Right lobe of liver (tissue), 6 donors: ENCODE results near the gene MAP2K2. TPM values are rescaled to one million over a fixed set of nuclear protein-coding genes. Genes with fewer than 3 reads are reported as not detected.

ENCODE experiments used
- ATAC-seq, 4 donors: fragments of 200-7000 bp; cut with Tn5 transposase; one replicate each; pipeline ENCODE4 v1.9.1; 2020; ENCODE audit warnings: mild to moderate bottlenecking in 4 of 4, moderate library complexity in 4 of 4
- DNase-seq, 3 donors: peaks; one replicate each; pipeline ENCODE4 v3.0.0-alpha.2; 2020
- H3K27ac ChIP-seq, 3 donors: fragments of 200-600 bp; one replicate each; pipeline ENCODE4 v1.8.0; 2022
- H3K27me3 ChIP-seq, 2 donors: fragments of 200-600 bp; one replicate each; pipeline ENCODE4 v1.8.0; 2022
- H3K36me3 ChIP-seq, 4 donors: fragments of 200-600 bp; sonication (generic) in 1 of 4; one replicate each; pipeline versions ENCODE4 v1.5.1 to v1.8.0; 2017 to 2022; ENCODE audit warnings: control low read depth in 1 of 4
- H3K4me1 ChIP-seq, 4 donors: fragments of 200-600 bp; sonication (generic) in 1 of 4; one replicate each; pipeline versions ENCODE4 v1.5.1 to v1.8.0; 2017 to 2022; ENCODE audit warnings: control low read depth in 1 of 4
- H3K4me3 ChIP-seq, 3 donors: fragments of 200-600 bp; one replicate each; pipeline ENCODE4 v1.8.0; 2022
- H3K9me3 ChIP-seq, 4 donors: fragments of 200-600 bp; sonication (generic) in 1 of 4; one replicate each; pipeline versions ENCODE4 v1.5.1 to v1.8.0; 2017 to 2022; ENCODE audit warnings: control low read depth in 1 of 4
- POLR2A ChIP-seq: fragments of 450-650 bp; IDR thresholded peaks from one replicate; pipeline ENCODE4 v1.6.1; 2017; ENCODE audit warnings: antibody characterized with exemption, mild to moderate bottlenecking
- WGBS: methylation state at CpG from one replicate; pipeline ENCODE4 v1.1.6; 2018; ENCODE audit warnings: low coverage, low lambda C conversion rate; ENCODE audit not compliant: insufficient coverage; ENCODE audit errors: missing lambda C conversion rate; 5-methylcytosine and 5-hydroxymethylcytosine counted together
- intact Hi-C, 2 donors: fragments of 100-400 bp; cut with DNase I; formaldehyde crosslinking; loops; one replicate each; pipeline versions ENCODE4 v1.11.2 to v1.14.1; 2022
- total RNA-seq, 6 experiments: library from RNA; depleted of rRNA in 2 of 6; stranded (reverse); fragments of >200 nt in 2 of 6; fragmentation: NEBNext Ultra II Directional in 3 of 6; extraction: Animal tissue kit (Norgen Biotek cat#: 25700) in 3 of 6; gene quantifications; one replicate each; pipeline versions ENCODE4 v1.1.0 to v1.2.4, GENCODE V29; 2016 to 2023
- TF ChIP-seq, protein P1 (sequence below), 4 donors: fragments of 200-600 bp in 3 of 4; fragments of 450-650 bp in 1 of 4; IDR thresholded peaks; one replicate each; pipeline versions ENCODE4 v1.5.1 to v1.8.0; 2016 to 2022; ENCODE audit warnings: antibody characterized with exemption in 4 of 4, mild to moderate bottlenecking in 2 of 4
- donor health status: DM: no; HTN: yes; CAD: no.
- donor health status: DM: no; HTN: no; CAD: no.
- donor health status: DM: no; HTN: no; CAD: no.
- donor health status: DM: no; HTN: yes; CAD: no.
- donor health status: DM: no; HTN: yes; CAD: no.

Gene MAP2K2
- total RNA-seq, 6 experiments from 2014 or later: 50.2 to 75.7 (median 59.8) TPM

DNA sequence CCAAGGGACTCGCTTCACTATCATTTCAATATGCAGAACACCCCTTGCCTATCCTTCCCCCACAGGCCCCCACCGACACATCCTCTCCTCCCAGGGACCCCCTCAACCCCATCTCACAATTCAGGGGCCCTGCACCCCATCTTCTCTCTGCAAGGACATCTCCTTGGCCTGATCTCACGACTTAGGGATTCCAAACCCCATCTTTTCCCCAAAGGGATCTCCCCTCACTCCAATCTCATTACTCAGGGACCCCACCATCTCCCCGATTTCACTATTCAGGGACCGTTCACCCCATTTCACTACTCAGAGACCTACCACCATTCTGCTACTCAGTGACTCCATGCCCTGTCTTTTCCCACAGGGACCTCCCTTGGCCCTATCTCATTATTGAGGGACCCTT, 1.4 kb downstream of the MAP2K2 start:
- Histone ChIP-seq H3K4me3 (peak overlapping the region; percentile 62 to 73 (median 65)), H3K27ac (no peak overlapping the region), H3K4me1 (peaks cover 0 to 13% (median 5%) of the 10 kb centered on the region in 4 donors), H3K36me3 (peaks cover 0 to 2% (median 0%) of the 10 kb centered on the region in 4 donors), H3K27me3 (no peaks in the 10 kb centered on the region), H3K9me3 (no peaks in the 10 kb centered on the region)
- DNase-seq: no peak
- WGBS: 60% methylated on average over 5 of the region's 5 CpGs
- TF ChIP-seq POLR2A: no peak
- TF ChIP-seq, protein P1, sequence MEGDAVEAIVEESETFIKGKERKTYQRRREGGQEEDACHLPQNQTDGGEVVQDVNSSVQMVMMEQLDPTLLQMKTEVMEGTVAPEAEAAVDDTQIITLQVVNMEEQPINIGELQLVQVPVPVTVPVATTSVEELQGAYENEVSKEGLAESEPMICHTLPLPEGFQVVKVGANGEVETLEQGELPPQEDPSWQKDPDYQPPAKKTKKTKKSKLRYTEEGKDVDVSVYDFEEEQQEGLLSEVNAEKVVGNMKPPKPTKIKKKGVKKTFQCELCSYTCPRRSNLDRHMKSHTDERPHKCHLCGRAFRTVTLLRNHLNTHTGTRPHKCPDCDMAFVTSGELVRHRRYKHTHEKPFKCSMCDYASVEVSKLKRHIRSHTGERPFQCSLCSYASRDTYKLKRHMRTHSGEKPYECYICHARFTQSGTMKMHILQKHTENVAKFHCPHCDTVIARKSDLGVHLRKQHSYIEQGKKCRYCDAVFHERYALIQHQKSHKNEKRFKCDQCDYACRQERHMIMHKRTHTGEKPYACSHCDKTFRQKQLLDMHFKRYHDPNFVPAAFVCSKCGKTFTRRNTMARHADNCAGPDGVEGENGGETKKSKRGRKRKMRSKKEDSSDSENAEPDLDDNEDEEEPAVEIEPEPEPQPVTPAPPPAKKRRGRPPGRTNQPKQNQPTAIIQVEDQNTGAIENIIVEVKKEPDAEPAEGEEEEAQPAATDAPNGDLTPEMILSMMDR (IDR thresholded peaks at IDR 0.05): no peak
- no peak for ATAC-seq
- intact Hi-C loops: no loop called here

DNA sequence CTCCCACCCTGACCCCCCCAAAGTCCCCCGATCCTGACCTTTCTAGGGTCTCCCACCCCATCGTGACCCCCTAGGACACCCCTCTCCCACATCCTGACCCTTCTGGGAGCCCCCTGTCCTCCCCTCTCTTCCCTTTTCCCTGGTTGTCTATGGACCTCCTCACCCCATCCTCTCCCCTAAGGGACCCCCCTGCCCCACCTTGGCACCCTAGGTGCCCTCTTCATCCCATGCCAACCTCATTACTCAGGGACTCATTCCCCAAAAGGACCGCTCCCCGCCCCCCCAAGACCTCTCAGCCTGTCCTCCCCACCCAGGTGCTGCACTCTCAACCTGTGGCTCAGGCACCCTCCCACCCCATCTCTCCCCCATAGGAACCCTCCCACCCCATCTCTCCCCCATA, 2.1 kb downstream of the MAP2K2 start:
- TF ChIP-seq, protein P1 (IDR thresholded peaks at IDR 0.05): no peak
- no peak for TF ChIP-seq POLR2A
- H3K27me3 ChIP-seq: no peaks in the 10 kb centered on the region
- intact Hi-C loops: no loop called here
- 89% methylated on average over 4 of the region's 4 CpGs for WGBS
- H3K36me3 ChIP-seq: peaks cover 0 to 2% (median 0%) of the 10 kb centered on the region in 4 donors
- H3K9me3 ChIP-seq: no peaks in the 10 kb centered on the region
- peaks cover 0 to 13% (median 5%) of the 10 kb centered on the region in 4 donors for H3K4me1 ChIP-seq
- ATAC-seq: no peak
- no peak overlapping the region for H3K27ac ChIP-seq
- H3K4me3 ChIP-seq: no peak overlapping the region
- DNase-seq: no peak

DNA sequence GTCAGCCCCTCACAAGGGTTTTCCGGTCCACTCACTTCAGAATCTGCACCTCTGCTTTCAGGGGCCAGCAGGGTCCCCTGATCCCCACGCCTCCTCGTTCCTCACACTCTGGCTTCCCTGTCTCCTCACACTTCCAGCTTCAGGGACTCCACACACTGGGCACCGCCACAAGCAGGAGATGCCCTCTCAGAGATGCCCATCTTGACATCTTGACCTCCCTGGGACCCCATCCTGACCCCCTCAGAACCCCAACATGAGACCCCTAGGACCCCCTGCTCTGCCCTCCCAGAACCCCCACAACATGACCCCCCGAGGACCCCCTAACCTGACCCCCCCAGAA, 2.7 kb downstream of the MAP2K2 start:
- Histone ChIP-seq H3K4me3 (no peak overlapping the region), H3K27ac (no peak overlapping the region), H3K4me1 (peaks cover 0 to 13% (median 5%) of the 10 kb centered on the region in 4 donors), H3K9me3 (no peaks in the 10 kb centered on the region), H3K27me3 (no peaks in the 10 kb centered on the region), H3K36me3 (peaks cover 0 to 3% (median 0%) of the 10 kb centered on the region in 4 donors)
- intact Hi-C loops: no loop called here
- no peak for DNase-seq
- 98% methylated on average over 5 of the region's 5 CpGs for WGBS
- TF ChIP-seq POLR2A: no peak
- TF ChIP-seq, protein P1 (IDR thresholded peaks at IDR 0.05): no peak
- ATAC-seq: no peak

DNA sequence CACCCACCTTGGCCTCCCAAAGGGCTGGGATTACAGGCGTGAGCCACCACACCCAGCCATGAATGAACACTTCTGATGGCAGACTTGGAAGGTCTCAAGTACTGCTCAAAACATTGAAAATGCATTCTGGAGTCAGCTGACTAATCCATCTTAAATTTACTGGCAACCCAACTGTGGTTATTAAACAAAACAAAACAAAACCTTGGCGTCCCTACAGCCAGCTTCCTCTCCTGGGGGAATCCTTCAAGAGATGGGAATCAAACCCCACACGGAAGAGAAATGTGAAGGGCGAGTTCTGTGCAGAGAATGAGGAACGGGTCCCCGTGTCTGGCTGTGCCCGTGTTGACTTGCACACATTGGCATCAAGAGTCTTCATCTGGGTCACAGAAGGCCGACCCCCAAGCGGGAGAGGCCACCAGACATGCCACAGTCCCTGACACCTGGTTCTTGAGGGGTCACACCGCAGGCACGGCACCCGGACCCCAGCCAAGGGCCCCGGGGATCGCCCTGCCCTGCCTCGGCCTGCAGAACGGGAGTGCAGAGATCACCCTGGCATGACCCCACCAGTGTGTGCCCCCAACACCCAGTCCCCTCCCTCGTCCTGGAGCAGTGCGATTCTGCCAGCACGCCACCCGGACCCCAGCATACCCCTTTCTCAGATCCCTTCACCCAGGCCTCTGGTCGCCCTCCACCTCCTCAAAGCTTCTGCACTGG, 3.2 kb downstream of the MAP2K2 start:
- H3K9me3 ChIP-seq: no peaks in the 10 kb centered on the region
- no peak for ATAC-seq
- H3K4me3 ChIP-seq: no peak overlapping the region
- H3K27ac ChIP-seq: no peak overlapping the region
- H3K4me1 ChIP-seq: peaks cover 0 to 13% (median 5%) of the 10 kb centered on the region in 4 donors
- intact Hi-C loops: no loop called here
- TF ChIP-seq, protein P1 (IDR thresholded peaks at IDR 0.05): no peak
- no peak for TF ChIP-seq POLR2A
- peaks cover 0 to 8% (median 0%) of the 10 kb centered on the region in 4 donors for H3K36me3 ChIP-seq
- WGBS: 82% methylated on average over 5 of the region's 21 CpGs
- no peaks in the 10 kb centered on the region for H3K27me3 ChIP-seq
- DNase-seq: no peak
